ENCODE measurements around the gene CDC25A.

The CDC25A gene

GRCh38 chr3:48188266-48189201 is at the start of gene CDC25A:
Gene CDC25A, minus strand, starts transcription at chr3:48188417. Its CDS starts 470 bp downstream, at chr3:48187947.
- peak; percentile 97 for DNase-seq (ENCODE audit: extremely low read depth, low read depth)
- H3K4me3 ChIP-seq (replicated peaks; ENCODE audit: low read depth, low read length): peak within 1 kb of the TSS; percentile 91
- no peak for TF ChIP-seq CTCF (IDR thresholded peaks at IDR 0.05; ENCODE audit: low read depth, low read length, missing control alignments)

GRCh38 chr3:48236531-48236930 is 48.3 kb upstream of the CDC25A start:
- H3K4me3 ChIP-seq (replicated peaks; ENCODE audit: low read depth, low read length): no peak overlapping the region
- no peak for DNase-seq (ENCODE audit: extremely low read depth, low read depth)
- TF ChIP-seq CTCF (IDR thresholded peaks at IDR 0.05; ENCODE audit: low read depth, low read length, missing control alignments): no peak

- DNase-seq (ENCODE audit: extremely low read depth, low read depth): no peak
- H3K4me3 ChIP-seq (replicated peaks; ENCODE audit: low read depth, low read length): no peak overlapping the region
- no peak for TF ChIP-seq CTCF (IDR thresholded peaks at IDR 0.05; ENCODE audit: low read depth, low read length, missing control alignments)
Measured at GRCh38 chr3:48233542-48233941, 45.3 kb upstream of the CDC25A start.

- DNase-seq (ENCODE audit: extremely low read depth, low read depth): peak; percentile 38
- H3K4me3 ChIP-seq (replicated peaks; ENCODE audit: low read depth, low read length): no peak overlapping the region
- TF ChIP-seq CTCF (IDR thresholded peaks at IDR 0.05; ENCODE audit: low read depth, low read length, missing control alignments): peak; percentile 75
Measured at GRCh38 chr3:48232734-48233133, 44.5 kb upstream of the CDC25A start.

- H3K4me3 ChIP-seq (replicated peaks; ENCODE audit: low read depth, low read length): no peak overlapping the region
- no peak for TF ChIP-seq CTCF (IDR thresholded peaks at IDR 0.05; ENCODE audit: low read depth, low read length, missing control alignments)
- no peak for DNase-seq (ENCODE audit: extremely low read depth, low read depth)
Measured at GRCh38 chr3:48232232-48232631, 44.0 kb upstream of the CDC25A start.

GRCh38 chr3:48226939-48227338 is 38.7 kb upstream of the CDC25A start:
- DNase-seq (ENCODE audit: extremely low read depth, low read depth): no peak
- no peak for TF ChIP-seq CTCF (IDR thresholded peaks at IDR 0.05; ENCODE audit: low read depth, low read length, missing control alignments)
- H3K4me3 ChIP-seq (replicated peaks; ENCODE audit: low read depth, low read length): no peak overlapping the region

Measured in HFF-Myc (cell line).